Gastroesophageal sphincter (tissue), 4 donors: ENCODE data around the gene RFC2. TPM values are rescaled to one million over a fixed set of nuclear protein-coding genes. Genes with fewer than 3 reads are reported as not detected.

Experiments
- ATAC-seq: fragments of 150-250 bp; one replicate; pipeline ENCODE4 v1.9.1; 2016; ENCODE audit warnings: mild to moderate bottlenecking, moderate library complexity
- H3K27ac ChIP-seq, 4 donors: fragments of 200-600 bp; sonication (generic) in 3 of 4; 1 replicate in 3 of 4; 2 replicates in 1 of 4; pipeline ENCODE4 v1.5.1; 2016 to 2019
- H3K27me3 ChIP-seq: fragments of 200-600 bp; sonication (generic); one replicate; pipeline ENCODE4 v1.5.1; 2019
- H3K36me3 ChIP-seq, 2 donors: fragments of 200-600 bp; sonication (generic); one replicate each; pipeline ENCODE4 v1.5.1; 2019; ENCODE audit warnings: control low read depth in 1 of 2
- H3K4me1 ChIP-seq, 3 donors: fragments of 200-600 bp; sonication (generic); 1 replicate in 2 of 3; 2 replicates in 1 of 3; pipeline ENCODE4 v1.5.1; 2016 to 2019; ENCODE audit warnings: control low read depth in 2 of 3
- H3K4me3 ChIP-seq, 2 donors: fragments of 200-600 bp; sonication (generic); one replicate each; pipeline ENCODE4 v1.5.1; 2019; ENCODE audit warnings: mild to moderate bottlenecking in 1 of 2, moderate library complexity in 1 of 2
- H3K9me3 ChIP-seq, 3 donors: fragments of 200-600 bp; sonication (generic); one replicate each; pipeline ENCODE4 v1.5.1; 2017 to 2019; ENCODE audit warnings: control low read depth in 2 of 3
- CTCF ChIP-seq, 4 experiments: fragments of 200-600 bp in 2 of 4; fragments of 450-650 bp in 2 of 4; sonication (generic) in 1 of 4; IDR thresholded peaks; one replicate each; pipeline ENCODE4 v1.5.1; 2017 to 2019; ENCODE audit warnings: antibody characterized with exemption in 4 of 4, mild to moderate bottlenecking in 2 of 4, moderate library complexity in 2 of 4
- EP300 ChIP-seq: sonication (generic); formaldehyde crosslinking; IDR thresholded peaks from one replicate; pipeline ENCODE4 v1.6.1; 2017; ENCODE audit warnings: antibody characterized with exemption, mild to moderate bottlenecking
- POLR2A ChIP-seq, 2 donors: fragments of 450-650 bp; IDR thresholded peaks; one replicate each; pipeline ENCODE4 v1.6.1; 2017; ENCODE audit warnings: antibody characterized with exemption in 2 of 2, mild to moderate bottlenecking in 2 of 2, moderate library complexity in 1 of 2
- POLR2AphosphoS5 ChIP-seq: sonication (generic); formaldehyde crosslinking; IDR thresholded peaks from one replicate; pipeline ENCODE4 v1.6.1; 2017; ENCODE audit warnings: antibody characterized with exemption
- WGBS, 2 donors: methylation state at CpG; one replicate each; pipeline ENCODE4 v1.1.5; 2018; ENCODE audit warnings: low coverage in 1 of 2; 5-methylcytosine and 5-hydroxymethylcytosine counted together
- total RNA-seq, 4 donors: library from RNA; depleted of rRNA; stranded (reverse); fragments of >200 nt; gene quantifications; one replicate each; pipeline ENCODE4 v1.1.0, GENCODE V29; 2016

RFC2 gene
- total RNA-seq, 4 donors from 2014 or later: 11.3 to 12.2 (median 11.3) TPM

- no peaks in the 10 kb centered on the region for H3K9me3 ChIP-seq
- H3K27me3 ChIP-seq: no peaks in the 10 kb centered on the region
- no peak overlapping the region for H3K4me3 ChIP-seq
- no peak for ATAC-seq
- no peak overlapping the region for H3K27ac ChIP-seq
- 61 to 72% methylated on average over 9 of the region's 13 CpGs for WGBS, 2 donors
- H3K36me3 ChIP-seq: no peaks in the 10 kb centered on the region
- TF ChIP-seq CTCF (IDR thresholded peaks at IDR 0.05) (no peak), POLR2A (IDR thresholded peaks at IDR 0.05) (no peak), POLR2AphosphoS5 (no peak), EP300 (no peak)
- peaks cover 0 to 21% (median 3%) of the 10 kb centered on the region in 3 donors for H3K4me1 ChIP-seq
Measured at GRCh38 chr7:74267756-74268565, 13.8 kb upstream of the RFC2 start.

GRCh38 chr7:74266191-74266963, 12.2 kb upstream of the RFC2 start:
- no peak for ATAC-seq
- WGBS, 2 donors: 63 to 71% methylated on average over 4 to 7 of the region's 7 CpGs
- Histone ChIP-seq H3K27me3 (no peaks in the 10 kb centered on the region), H3K36me3 (no peaks in the 10 kb centered on the region), H3K4me1 (peaks cover 0 to 7% (median 0%) of the 10 kb centered on the region in 3 donors), H3K27ac (no peak overlapping the region), H3K4me3 (no peak overlapping the region), H3K9me3 (no peaks in the 10 kb centered on the region)
- TF ChIP-seq POLR2AphosphoS5 (no peak), EP300 (no peak), POLR2A (IDR thresholded peaks at IDR 0.05) (no peak), CTCF (IDR thresholded peaks at IDR 0.05) (no peak)

- TF ChIP-seq POLR2AphosphoS5 (no peak), POLR2A (IDR thresholded peaks at IDR 0.05) (no peak)
- H3K27me3 ChIP-seq: no peaks in the 10 kb centered on the region
- H3K4me3 ChIP-seq: no peak overlapping the region
- no peaks in the 10 kb centered on the region for H3K36me3 ChIP-seq
- H3K4me1 ChIP-seq: no peaks in the 10 kb centered on the region
- no peaks in the 10 kb centered on the region for H3K9me3 ChIP-seq
- no peak overlapping the region for H3K27ac ChIP-seq
- no peak for ATAC-seq
- 63 to 85% methylated on average over 6 to 12 of the region's 21 CpGs for WGBS, 2 donors
Measured at GRCh38 chr7:74263399-74264120, 9.4 kb upstream of the RFC2 start.

GRCh38 chr7:74262639-74263398, 8.6 kb upstream of the RFC2 start:
- WGBS, 2 donors: 71 to 100% methylated on average over 1 to 8 of the region's 20 CpGs
- no peak for ATAC-seq
- H3K4me1 ChIP-seq: no peaks in the 10 kb centered on the region
- no peaks in the 10 kb centered on the region for H3K36me3 ChIP-seq
- TF ChIP-seq CTCF (IDR thresholded peaks at IDR 0.05): no peak
- no peak for TF ChIP-seq EP300
- TF ChIP-seq POLR2A (IDR thresholded peaks at IDR 0.05): no peak
- no peak for TF ChIP-seq POLR2AphosphoS5
- H3K9me3 ChIP-seq: no peaks in the 10 kb centered on the region
- H3K27me3 ChIP-seq: no peaks in the 10 kb centered on the region
- no peak overlapping the region for H3K27ac ChIP-seq
- no peak overlapping the region for H3K4me3 ChIP-seq
